RWPE1 (cell line): Measurements from ENCODE around the gene SCD.

ENCODE experiments used
- CTCF ChIA-PET: fragments of 350-600 bp; sonication (Branson Sonifier 250); formaldehyde crosslinking; extraction: SDS; loops from one replicate; lab custom pipeline; 2021; lab: Yijun Ruan, JAX
- POLR2A ChIA-PET: fragments of 400-600 bp; formaldehyde crosslinking; extraction: SDS; loops from one replicate; lab custom pipeline; 2020; ENCODE audit warnings: antibody characterized with exemption; ENCODE audit not compliant: low non-redundant PET; lab: Yijun Ruan, JAX
- DNase-seq: peaks from one replicate; pipeline ENCODE4 v3.0.0; 2012; ENCODE audit warnings: low spot score
- H3K27ac ChIP-seq: fragments of 450-650 bp; 2 replicates; pipeline ENCODE4 v1.5.1; 2017
- TF ChIP-seq, protein P1 (sequence below): fragments of 450-650 bp; conservative IDR thresholded peaks from 2 replicates; pipeline ENCODE4 v1.5.1; 2017; ENCODE audit warnings: low read depth, mild to moderate bottlenecking

SCD gene

GRCh38 chr10:100353770-100354485 is 6.9 kb downstream of the SCD start:
- no peak for DNase-seq
- CTCF ChIA-PET = interaction anchor here (0.6 kb wide), 1 partner anchor 79 kb away, joined by 6 read pairs; no protein-coding TSS in a partner anchor
- TF ChIP-seq, protein P1, sequence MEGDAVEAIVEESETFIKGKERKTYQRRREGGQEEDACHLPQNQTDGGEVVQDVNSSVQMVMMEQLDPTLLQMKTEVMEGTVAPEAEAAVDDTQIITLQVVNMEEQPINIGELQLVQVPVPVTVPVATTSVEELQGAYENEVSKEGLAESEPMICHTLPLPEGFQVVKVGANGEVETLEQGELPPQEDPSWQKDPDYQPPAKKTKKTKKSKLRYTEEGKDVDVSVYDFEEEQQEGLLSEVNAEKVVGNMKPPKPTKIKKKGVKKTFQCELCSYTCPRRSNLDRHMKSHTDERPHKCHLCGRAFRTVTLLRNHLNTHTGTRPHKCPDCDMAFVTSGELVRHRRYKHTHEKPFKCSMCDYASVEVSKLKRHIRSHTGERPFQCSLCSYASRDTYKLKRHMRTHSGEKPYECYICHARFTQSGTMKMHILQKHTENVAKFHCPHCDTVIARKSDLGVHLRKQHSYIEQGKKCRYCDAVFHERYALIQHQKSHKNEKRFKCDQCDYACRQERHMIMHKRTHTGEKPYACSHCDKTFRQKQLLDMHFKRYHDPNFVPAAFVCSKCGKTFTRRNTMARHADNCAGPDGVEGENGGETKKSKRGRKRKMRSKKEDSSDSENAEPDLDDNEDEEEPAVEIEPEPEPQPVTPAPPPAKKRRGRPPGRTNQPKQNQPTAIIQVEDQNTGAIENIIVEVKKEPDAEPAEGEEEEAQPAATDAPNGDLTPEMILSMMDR = no peak
- H3K27ac ChIP-seq = peak overlapping the region; percentile 58
- POLR2A ChIA-PET = no interaction called here

- DNase-seq = no peak
- TF ChIP-seq, protein P1 = no peak
- POLR2A ChIA-PET = interaction anchor here (0.6 kb wide), 1 partner anchor 168 kb away, joined by 3 read pairs; no protein-coding TSS in a partner anchor
- CTCF ChIA-PET = no interaction called here
- H3K27ac ChIP-seq = peak overlapping the region; percentile 58
These were observed 8.1 kb downstream of the SCD start for GRCh38 chr10:100355086-100355485.

DNA sequence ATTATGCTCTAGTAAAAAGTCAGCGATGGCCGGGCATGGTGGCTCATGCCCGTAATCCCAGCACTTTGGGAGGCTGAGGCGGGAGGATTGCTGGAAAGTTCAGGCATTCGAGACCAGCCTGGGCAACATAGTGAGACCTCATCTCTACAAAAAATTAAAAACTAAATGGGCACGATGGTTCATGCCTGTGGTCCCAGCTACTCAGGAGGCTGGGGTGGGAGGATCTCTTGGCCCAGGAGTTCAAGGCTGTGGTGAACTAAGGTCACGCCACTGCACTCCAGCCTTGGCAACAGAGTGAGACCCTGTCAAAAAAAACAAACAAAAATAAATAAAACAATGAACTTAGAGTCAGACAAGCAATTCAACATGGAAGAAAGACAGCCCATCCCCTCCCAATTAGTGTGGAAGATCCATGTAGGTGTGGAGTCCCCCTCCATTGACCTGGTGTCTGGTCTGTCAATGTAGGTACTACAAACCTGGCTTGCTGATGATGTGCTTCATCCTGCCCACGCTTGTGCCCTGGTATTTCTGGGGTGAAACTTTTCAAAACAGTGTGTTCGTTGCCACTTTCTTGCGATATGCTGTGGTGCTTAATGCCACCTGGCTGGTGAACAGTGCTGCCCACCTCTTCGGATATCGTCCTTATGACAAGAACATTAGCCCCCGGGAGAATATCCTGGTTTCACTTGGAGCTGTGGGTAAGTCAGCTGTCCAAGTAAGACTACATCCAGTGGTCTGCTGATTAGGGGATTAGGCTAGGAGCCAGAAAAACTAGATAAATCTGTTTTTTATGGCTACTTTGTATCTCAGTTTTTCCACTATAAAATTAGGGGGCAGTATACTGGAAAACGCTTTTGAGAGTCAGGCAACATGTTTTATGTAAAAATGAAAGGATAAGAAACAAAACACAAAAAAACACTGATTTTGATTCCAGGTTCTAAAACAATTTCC is 9.3 kb downstream of the SCD start:
- TF ChIP-seq, protein P1 = no peak
- POLR2A ChIA-PET = no interaction called here
- peak overlapping the region; percentile 66 for H3K27ac ChIP-seq
- CTCF ChIA-PET = interaction anchor here (0.7 kb wide), 1 partner anchor 635 kb away, joined by 5 read pairs; no protein-coding TSS in a partner anchor
- DNase-seq = no peak

- peak overlapping the region; percentile 66 for H3K27ac ChIP-seq
- CTCF ChIA-PET = interaction anchor here (0.7 kb wide), 1 partner anchor 635 kb away, joined by 5 read pairs; no protein-coding TSS in a partner anchor
- TF ChIP-seq, protein P1 = no peak
- DNase-seq = no peak
- POLR2A ChIA-PET = no interaction called here
These were observed 10.2 kb downstream of the SCD start for GRCh38 chr10:100357059-100357858.

DNA sequence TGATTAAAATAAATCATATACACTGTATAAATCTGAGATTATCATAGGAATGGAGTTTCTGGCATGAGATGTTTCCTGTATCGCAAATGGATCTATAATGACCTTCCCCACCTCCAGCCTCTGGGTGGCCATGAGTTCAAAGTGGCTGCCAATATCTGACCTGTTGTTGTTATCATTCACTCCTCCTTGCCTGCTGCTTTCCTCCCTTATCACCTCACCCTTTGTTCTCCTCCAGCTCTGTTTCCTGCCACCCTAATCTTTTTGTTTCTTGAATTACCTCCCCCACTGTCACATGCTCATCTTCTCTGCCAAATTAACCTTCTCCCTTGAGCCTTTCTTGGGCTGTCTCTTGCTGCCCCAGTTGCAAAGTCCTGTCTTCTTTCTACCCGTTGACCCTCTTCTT is 12.0 kb downstream of the SCD start:
- TF ChIP-seq, protein P1 = no peak
- peak overlapping the region; percentile 67 for H3K27ac ChIP-seq
- ChIA-PET CTCF (interaction anchor here (0.6 to 0.8 kb wide), 2 partner anchors 11 to 20 kb away, joined by 3 to 9 read pairs; no protein-coding TSS in a partner anchor), POLR2A (interaction anchor here (0.6 kb wide), 1 partner anchor 456 kb away, joined by 4 read pairs; no protein-coding TSS in a partner anchor)
- DNase-seq = no peak
